ENCODE data around the gene AGPAT4.

AGPAT4 gene

DNA sequence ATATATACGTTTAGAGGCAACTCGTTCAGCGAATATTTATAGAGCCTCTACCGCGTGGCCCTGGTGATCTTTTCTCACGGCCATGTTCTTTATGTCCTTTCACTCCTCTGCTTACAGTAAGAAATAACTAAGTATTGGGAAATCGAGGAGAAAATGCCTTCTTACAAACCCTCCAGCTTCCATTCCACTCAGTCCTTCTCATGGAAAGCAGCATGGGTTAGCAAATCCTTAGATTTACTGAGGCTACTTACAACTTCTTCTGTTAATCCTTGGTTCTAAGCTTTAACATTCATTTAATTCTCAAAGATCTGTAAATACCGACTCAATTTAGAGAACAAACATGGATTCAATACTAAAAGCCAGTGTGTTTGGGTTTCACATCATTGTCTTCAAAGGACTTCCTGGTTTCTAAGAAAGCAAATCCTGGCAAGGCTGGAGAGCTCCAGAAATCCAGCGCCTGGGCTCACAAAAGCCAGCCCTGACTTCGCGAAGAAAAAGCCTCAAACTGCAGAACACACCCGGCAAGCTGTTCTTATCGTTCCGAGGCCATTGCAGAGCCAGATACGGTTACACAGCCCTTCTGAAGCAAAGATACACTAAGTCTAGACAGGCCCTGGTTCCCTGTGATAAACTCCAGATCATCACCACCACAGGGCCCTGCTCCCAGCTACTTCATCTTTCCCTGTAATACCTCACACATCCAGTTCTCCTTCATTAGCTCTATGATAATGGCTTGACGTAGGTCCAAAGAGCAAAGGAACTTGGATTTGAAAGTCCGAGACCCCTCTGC, 19.2 kb downstream of the AGPAT4 start:
- DNase-seq (ENCODE audit: low spot score), result no peak

DNA sequence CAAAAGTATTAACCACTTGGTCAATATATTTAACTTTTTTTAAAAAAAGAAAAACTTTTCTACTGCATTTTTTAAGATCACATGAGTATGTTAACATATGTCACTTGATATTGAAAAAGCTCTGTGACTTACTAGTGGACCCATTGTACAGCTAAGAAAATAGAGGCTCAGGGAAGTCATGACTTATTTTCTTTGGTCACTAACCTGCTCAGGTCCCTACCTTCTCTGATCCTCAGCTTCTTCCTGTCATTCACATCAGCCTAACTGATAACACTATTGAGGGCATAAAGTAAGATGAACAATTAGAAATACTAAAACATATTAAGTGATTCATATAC, 19.8 kb downstream of the AGPAT4 start:
- no peak for DNase-seq (ENCODE audit: low spot score)

DNA sequence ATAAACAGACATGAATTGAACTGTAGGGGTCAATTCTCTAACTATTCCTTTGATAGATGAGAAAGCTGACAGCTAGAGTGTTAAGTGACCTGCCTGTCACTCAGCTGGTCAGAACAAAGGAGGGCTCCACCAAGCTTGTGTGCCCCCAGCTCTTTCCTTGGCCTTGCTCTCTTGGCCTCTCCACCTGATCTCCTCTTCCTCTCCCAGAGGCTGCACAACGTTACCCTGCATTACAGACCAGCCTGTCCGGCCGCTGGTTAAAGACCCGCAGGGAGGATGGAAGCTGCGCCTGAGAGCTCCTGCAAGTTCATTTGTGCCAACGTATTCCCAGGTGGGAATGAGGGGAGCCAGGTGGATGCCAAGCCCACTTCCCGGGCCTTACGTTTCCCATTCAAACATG, 22.5 kb downstream of the AGPAT4 start:
- DNase-seq (ENCODE audit: low spot score), result no peak

DNA sequence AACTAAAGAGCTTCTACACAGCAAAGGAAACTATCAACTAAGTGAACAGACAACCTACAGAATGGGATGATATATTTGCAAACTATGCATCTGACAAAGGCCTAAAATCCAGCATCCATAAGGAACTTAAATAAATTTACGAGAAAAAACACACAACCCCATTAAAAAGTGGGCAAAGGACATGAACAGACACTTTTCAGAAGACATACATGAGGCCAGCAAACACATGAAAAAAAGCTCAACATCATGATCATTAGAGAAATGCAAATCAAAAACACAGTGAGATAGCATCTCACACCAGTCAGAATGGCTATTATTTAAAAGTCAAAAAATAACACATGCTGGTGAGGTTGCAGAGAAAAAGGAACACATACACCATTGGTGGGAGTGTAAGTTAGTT, 24.5 kb downstream of the AGPAT4 start:
- no peak for DNase-seq (ENCODE audit: low spot score)

DNA sequence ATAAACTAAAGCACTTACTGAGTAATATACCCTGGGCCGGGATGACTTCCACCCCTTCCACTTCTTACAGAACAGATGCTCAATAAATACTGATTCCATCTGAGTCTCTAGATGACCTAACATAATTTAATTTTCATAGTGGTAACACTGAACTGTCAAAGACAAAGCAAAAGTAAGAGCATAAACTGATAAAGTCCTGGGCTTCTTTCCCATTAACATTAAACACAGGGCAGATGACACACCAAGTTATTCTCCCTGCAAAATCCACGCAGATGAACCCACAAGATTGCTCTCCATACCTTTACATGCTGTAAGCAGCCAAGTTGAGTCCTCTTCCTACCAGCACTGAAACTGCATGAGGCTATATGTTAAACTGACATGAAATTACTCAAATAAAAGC, 27.1 kb downstream of the AGPAT4 start:
- no peak for DNase-seq (ENCODE audit: low spot score)

DNA sequence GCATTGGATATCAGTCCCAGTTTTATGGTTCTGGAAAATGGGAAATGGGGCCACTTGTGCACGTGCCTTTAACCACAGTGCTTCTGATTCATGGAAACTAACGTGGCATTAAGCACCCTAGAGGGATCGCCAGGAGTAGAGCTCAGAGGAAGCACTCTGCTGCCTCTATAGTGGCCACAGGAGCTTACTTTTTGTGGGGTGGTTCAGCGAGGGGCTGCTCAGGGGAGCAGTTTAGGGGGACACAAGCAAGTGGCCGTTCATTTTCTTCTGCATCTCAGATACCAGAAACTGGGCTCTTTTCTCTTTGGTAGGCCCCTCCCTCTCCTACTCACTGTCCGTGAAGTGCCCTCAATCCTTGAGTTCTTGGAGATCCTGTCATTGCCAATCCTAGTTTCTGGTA, 28.5 kb downstream of the AGPAT4 start:
- DNase-seq (ENCODE audit: low spot score), result no peak

DNA sequence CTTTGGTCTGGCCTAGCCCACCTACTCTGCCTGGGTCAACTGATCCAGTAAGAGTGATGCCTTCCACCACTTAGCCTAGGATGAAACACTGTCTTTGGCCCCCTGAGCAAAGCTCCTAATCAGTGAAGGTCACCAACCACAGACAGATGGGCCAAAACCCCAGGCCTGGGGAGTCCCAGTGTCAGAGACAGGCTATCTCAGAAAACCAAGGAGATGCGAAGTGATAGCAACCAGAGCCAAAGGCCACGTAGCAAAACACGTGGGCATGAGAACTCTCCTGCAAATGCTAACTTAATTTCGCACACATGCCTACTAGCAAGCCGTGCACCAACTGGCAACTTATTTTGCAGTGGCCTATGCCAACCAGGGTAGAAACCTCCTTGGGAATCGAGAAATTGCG, 29.1 kb downstream of the AGPAT4 start:
- no peak for DNase-seq (ENCODE audit: low spot score)

DNA sequence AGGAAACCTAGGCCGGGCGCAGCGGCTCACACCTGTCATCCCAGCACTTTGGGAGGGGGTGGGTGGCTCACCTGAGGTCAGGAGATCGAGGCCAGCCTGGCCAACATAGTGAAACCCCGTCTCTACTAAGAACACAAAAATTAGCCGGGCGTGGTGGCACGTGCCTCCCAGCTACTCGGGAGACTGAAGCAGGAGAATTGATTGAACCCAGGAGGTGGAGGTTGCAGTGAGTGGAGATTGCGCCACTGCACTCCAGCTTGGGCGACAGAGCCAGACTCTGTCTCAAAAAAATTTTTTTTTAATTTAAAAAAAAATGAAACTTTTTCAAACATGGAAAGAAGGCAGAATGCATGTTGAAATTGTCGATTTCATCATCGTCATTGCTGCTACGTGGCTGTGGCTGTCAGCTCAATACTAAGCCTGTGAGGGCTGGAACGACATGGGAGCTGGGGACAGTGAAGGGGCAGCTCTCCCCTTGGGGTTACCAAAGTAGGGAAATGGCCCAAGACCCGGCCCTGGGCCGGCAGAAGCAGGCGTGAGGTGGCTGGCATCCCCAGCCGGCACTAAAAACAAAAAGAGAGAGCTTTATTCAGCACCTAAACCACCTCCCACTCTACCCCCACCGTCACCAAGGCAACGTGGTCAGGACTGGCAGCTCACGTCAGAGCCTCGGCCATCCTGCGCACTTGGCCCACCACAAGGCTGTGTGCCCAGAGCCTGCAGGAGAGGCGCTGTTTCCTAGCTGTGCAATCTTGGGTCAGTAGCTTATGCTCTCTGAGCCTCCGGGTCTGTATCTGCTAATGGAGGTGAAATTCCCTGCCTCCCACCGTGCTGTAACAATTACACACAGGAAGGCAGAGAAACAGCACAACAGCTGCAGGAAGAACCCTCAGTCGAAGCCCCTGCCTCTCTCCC, 30.8 kb downstream of the AGPAT4 start:
- no peak for DNase-seq (ENCODE audit: low spot score)

DNA sequence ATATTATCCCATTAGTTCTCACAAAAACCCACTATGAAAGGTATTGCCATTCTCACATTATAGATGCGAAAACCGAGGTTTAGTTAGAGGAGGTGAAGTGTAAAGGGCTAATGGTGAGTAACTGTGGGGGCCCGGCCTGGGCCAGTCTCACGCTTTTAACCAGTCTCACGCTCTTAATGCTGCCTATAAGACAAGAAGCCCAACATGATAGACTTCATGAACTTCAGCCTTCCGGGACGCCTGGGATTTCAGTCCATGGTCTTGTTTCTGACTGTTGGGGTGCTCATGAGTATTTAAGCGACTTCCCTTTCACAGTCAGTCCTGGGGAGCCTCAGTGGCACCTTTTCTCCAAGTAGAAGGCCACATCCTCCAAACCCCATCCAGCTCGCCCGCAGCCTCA, 31.7 kb downstream of the AGPAT4 start:
- no peak for DNase-seq (ENCODE audit: low spot score)

DNA sequence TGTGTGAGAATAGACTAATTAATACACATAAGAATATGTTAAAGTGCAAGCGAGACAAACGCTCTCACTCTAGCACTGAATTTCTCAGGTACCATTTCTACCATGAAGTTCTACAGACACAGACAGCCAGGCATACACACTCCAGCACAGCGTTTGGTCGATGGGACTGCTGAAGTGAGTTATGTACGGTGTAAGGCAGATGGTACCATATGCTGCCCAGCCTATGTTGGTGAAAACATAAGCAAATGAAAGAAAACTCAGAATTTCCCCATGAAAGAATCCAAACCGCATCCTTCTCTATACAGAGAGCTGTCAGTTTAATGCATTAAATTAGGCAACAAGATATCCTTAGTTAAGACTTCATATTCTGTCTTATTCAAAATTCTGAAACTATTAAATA, 34.9 kb downstream of the AGPAT4 start:
- DNase-seq (ENCODE audit: low spot score), result no peak

DNA sequence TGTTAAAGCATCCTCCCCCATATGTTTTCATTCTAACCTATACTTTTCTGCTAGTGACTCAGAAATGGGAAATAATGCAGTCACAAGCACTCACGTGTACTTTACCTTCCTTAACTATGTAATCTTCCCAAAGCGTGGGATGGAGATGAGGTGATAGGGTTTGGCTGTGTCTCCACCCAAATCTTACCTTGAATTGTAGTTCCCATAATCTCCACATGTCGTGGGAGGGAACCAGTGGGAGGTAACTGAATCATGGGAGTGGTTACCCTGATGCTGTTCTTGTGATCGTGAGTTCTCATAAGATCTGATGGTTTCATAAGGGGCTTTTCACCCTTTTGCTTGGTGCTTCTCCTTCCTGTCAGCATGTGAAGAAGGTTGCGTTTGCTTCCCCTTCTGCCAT, 35.4 kb downstream of the AGPAT4 start:
- no peak for DNase-seq (ENCODE audit: low spot score)

DNA sequence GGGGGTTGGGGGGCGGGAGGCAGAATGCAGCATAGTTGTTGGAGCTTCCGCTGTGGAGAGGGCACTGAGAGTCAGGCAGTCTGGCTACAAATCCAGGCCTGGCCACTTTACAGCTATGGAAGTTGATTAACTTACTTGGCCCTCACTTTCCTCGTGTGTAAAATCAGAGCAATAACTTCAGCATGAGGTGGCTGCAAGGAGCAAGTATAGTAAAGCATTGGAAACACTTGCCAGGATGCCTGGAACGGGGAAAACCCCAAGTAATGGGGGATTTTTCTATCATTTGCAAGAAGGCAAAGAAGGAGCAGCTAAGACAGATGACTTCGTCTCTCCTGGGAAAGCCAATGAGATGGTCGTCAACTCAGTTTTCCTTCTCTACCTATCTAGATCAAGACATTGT, 35.8 kb downstream of the AGPAT4 start:
- DNase-seq (ENCODE audit: low spot score), result no peak

DNA sequence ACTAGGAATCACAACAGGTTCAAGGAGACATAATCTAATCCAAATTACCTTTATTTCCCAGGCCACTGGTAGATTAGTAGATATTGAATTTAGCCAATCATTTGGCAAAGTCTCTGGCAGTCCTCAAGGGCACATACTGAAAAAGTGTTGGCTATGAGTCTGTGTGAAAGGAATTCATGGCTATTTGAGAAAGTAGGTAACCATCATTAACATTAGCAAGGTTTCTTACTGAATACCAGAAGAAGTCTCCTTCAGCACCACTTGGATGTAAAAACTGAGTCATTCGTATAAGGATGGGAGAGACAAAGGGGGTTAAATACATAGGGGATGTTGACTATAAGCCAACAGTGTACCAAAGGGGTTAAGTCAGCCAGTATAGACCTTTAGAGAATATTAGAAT, 36.7 kb downstream of the AGPAT4 start:
- no peak for DNase-seq (ENCODE audit: low spot score)

DNA sequence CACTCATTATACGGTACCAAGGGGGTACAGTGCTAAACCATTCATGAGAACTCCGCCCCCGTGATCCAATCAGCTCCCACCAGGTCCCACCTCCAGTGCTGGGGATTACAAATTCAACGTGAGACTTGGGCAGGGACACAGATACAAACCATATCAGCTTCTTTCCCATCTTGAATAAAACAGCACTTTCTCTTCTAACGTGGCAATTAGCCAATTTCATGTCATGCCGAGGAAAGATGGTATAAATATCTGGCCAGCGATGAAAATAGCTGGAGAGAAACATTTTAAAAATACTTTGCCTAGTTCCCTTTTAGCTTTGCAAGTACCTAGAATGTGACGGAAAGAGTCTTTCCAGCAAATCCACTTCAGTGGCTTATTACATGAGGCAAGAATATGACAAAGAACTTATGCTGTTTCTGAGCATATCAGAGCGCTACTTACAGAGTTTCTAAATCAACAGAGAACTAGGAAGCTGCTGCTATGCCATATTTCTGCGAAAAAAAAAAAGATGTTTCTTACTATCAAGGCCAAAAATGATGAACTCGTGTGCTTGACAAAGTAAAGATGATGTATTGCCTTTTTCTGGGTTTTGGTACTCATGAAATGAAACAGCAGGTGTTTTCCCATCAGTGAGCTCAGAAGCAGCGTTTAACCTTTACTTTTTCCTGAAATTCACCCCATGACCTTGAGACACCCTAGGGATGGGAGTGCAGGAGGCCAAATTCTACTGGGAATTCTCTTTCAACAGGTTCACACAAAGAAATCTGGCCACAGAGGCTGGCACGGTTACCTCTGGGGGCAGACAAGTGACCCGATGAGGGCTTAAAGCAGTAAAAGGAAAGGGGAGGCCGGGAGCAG, 37.9 kb downstream of the AGPAT4 start:
- DNase-seq (ENCODE audit: low spot score), result no peak

DNA sequence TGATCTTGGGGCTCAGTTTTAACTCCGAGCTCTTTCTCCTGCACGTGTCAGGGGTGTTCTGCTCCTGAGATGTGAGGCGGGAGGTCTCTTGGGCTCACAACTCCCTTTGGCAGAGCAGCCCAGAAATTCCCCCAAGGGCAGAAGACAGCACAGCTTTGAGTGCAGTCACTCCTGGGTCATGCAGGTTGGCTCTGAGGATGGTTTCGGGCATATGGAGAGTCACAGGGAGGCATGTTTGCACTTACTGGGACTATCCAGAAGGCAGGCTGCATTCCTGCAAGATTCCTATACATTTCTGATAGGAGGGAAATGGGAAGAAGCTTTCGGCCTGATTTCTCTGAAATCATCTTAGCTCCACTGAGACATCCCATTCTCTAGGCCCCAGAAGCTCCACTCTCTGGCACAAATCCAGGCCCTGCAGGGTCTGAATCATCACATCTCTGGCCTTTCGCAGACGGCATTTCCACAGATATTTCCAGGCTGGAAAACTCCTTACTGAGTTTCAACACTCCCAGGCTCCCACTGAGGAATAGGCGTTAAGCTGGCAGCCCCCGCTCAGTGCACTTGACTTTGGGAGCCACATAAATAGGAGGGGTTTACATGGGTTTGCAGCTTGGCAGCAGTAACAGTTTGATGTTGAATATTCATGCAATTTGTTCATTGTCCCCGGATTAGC, 39.7 kb downstream of the AGPAT4 start:
- DNase-seq (ENCODE audit: low spot score), result peak; percentile 16

DNA sequence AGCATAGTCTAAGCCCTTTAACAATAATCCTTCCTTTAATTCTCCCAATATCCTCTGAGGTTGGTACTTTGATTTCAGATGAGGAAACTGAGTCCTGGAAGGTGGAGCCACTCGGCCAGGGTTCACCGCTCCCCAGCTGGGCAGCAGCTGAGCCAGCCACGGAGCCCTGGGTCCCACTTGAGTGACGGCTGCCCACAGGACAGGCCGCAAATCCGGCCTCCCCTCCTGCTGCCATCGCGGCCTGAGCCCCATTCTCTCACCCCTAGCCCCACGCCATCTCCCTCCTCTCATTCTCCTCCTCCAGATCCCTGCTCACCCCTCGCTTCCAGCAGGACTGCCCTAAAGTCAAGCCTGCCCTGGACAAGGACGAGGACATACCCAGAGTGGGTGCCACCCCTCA, 41.4 kb downstream of the AGPAT4 start:
- DNase-seq (ENCODE audit: low spot score), result no peak

DNA sequence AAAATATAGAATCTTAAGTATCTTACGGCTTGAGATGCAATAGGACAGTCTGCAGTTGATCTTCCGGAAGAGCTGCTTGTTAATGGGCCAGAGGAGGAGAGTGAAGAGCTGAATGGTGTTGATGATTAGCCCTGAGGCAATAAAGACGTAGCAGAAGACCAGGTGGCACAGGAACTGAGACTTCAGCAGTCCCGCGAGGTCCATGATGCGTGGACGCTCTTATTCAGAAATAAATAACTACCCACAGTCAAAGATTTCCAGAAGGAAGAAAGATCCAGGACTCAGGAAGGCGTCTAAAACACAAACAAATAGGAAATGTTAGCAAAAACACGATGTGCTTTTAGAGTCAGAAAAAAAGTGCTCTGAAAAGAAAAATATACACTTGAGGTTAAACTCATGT, 41.9 kb downstream of the AGPAT4 start:
- DNase-seq (ENCODE audit: low spot score), result no peak

DNA sequence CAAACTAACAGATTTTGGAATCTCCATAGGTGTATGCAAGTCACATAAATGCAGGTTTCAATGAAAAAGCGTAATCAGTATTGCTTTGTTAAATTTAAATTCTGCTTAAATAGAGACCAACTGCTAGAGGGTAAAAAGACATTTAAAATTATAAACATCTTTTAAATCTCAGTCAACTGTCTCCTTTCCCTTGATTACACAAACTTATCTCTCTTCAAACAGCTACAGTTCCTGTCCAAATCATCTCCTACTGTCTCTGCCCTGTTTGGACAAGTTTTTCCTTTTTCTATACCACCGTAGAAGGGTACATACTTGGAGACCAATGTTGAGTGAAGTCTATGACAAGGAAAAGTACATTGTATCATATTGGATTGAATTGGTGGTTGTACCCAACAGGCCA, 43.5 kb downstream of the AGPAT4 start:
- DNase-seq (ENCODE audit: low spot score), result no peak

DNA sequence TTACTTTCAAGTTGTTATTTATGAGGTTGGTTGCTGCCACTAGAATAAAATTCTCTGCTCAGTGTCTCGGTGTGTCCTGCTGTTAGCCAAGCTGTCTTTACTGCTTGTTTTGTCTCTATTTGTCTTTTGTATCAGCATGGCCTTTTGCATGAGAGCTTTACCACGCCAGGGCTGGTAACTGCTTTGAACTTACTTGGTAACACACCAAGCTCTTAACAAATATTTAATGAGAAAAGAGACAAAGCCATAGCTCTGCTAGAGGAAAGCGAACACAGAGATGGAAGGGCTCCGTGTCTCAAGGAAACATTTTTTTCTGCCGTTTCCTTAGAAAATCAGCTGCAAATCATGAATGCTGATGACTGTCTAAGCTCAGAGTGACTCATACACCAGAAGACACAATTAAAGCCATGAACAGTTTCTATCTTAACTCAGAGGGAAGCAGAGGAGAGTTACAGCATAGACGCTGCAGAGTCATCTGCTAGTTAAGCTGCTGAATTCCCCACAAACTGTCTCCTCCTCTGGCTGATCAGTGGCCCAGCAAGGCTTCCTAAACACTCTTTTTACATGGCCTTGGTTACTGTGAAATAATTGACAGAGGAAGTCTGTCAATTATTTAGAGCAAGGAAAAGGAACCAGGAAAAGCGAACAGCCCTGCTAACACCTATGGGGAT, 44.8 kb downstream of the AGPAT4 start:
- DNase-seq (ENCODE audit: low spot score), result peak; percentile 57

DNA sequence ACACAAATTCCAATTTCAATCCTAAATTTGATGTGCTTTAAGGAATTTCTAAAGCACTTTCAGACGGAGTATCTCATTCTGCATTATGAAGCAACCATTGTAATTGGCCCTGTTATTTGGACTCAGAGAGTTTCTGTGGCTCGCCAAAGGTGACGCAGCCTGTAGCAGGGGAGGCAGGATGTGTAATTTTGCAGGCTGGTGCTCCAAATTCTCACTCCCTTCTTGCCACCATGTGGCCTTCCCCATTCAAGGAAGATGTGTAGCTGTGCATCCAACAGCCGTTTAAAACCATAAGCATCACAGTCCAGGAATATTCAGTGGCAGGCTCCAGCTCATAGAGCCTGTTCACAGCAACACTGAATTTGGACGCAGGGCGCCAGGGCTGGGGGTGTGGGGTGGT, 45.8 kb downstream of the AGPAT4 start:
- no peak for DNase-seq (ENCODE audit: low spot score)

Data from RKO (cell line).